Measurements from ENCODE around the gene AHDC1.

DNA sequence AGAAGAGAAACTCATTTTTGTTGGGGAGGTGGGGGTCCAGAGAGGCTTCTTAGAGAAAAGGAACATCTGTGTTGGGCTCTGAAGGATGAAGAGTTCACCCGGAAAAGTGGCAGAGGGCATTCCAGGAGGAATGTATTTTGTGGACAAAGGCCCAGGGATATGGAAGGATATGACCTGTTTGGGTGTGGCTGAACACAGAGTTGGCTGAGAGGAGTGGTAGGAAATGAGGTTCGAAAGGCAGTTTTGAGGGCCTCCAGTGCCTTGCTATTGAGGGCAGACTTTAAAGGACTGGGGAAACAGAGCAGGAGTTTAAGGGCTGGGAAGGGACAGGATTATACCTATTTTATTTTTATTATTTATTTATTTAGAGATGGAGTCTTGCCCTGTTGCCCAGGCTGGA is 86.6 kb downstream of the AHDC1 start:
- TF ChIP-seq CTCF (tag by site-specific recombination; IDR thresholded peaks at IDR 0.05) (no peak), ZNF335 (tag by site-specific recombination; conservative IDR thresholded peaks at IDR 0.05) (no peak), PATZ1 (tag by site-specific recombination; IDR thresholded peaks at IDR 0.05) (no peak), SETDB1 (IDR thresholded peaks at IDR 0.05; ENCODE audit: insufficient read length, low read length) (no peak)
- TF ChIP-seq, protein P1, sequence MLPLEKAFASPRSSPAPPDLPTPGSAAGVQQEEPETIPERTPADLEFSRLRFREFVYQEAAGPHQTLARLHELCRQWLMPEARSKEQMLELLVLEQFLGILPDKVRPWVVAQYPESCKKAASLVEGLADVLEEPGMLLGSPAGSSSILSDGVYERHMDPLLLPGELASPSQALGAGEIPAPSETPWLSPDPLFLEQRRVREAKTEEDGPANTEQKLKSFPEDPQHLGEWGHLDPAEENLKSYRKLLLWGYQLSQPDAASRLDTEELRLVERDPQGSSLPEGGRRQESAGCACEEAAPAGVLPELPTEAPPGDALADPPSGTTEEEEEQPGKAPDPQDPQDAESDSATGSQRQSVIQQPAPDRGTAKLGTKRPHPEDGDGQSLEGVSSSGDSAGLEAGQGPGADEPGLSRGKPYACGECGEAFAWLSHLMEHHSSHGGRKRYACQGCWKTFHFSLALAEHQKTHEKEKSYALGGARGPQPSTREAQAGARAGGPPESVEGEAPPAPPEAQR (tag by site-specific recombination; IDR thresholded peaks at IDR 0.05), result no peak
- TF ChIP-seq, protein P2, sequence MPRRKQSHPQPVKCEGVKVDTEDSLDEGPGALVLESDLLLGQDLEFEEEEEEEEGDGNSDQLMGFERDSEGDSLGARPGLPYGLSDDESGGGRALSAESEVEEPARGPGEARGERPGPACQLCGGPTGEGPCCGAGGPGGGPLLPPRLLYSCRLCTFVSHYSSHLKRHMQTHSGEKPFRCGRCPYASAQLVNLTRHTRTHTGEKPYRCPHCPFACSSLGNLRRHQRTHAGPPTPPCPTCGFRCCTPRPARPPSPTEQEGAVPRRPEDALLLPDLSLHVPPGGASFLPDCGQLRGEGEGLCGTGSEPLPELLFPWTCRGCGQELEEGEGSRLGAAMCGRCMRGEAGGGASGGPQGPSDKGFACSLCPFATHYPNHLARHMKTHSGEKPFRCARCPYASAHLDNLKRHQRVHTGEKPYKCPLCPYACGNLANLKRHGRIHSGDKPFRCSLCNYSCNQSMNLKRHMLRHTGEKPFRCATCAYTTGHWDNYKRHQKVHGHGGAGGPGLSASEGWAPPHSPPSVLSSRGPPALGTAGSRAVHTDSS (tag by site-specific recombination; IDR thresholded peaks at IDR 0.05), result no peak
